GM21360 (cell line): ENCODE measurements around the gene FLRT2.

ENCODE experiments used
- ATAC-seq: cut with Tn5 transposase; IDR thresholded peaks from one replicate; pipeline ENCODE4 v1.9.1; 2021; ENCODE audit warnings: mild to moderate bottlenecking, moderate library complexity; ENCODE audit not compliant: unreplicated experiment

The FLRT2 gene

GRCh38 chr14:85587151-85587711, 57.3 kb downstream of the FLRT2 start:
- ATAC-seq = no peak

GRCh38 chr14:85590784-85591183, 60.8 kb downstream of the FLRT2 start:
- no peak for ATAC-seq

GRCh38 chr14:85594217-85594616, 64.3 kb downstream of the FLRT2 start:
- no peak for ATAC-seq

- no peak for ATAC-seq
These were observed 66.0 kb downstream of the FLRT2 start for GRCh38 chr14:85595981-85596380.

- no peak for ATAC-seq
These were observed 66.6 kb downstream of the FLRT2 start for GRCh38 chr14:85596562-85596961.

GRCh38 chr14:85597701-85598100, 67.8 kb downstream of the FLRT2 start:
- ATAC-seq = no peak

GRCh38 chr14:85599939-85600338, 70.0 kb downstream of the FLRT2 start:
- ATAC-seq = no peak

- ATAC-seq = no peak
These were observed 71.3 kb downstream of the FLRT2 start for GRCh38 chr14:85601246-85601645.

- no peak for ATAC-seq
These were observed 71.7 kb downstream of the FLRT2 start for GRCh38 chr14:85601690-85602089.

- ATAC-seq = no peak
These were observed 72.4 kb downstream of the FLRT2 start for GRCh38 chr14:85602345-85602744.

GRCh38 chr14:85604021-85604420, 74.1 kb downstream of the FLRT2 start:
- no peak for ATAC-seq

- no peak for ATAC-seq
These were observed 74.8 kb downstream of the FLRT2 start for GRCh38 chr14:85604714-85605113.

- ATAC-seq = no peak
These were observed 77.7 kb downstream of the FLRT2 start for GRCh38 chr14:85607651-85608081.

GRCh38 chr14:85613496-85613895, 83.6 kb downstream of the FLRT2 start:
- ATAC-seq = no peak

GRCh38 chr14:85616386-85616885, 86.5 kb downstream of the FLRT2 start:
- ATAC-seq = no peak

- ATAC-seq = no peak
These were observed 86.9 kb downstream of the FLRT2 start for GRCh38 chr14:85616886-85617285.

GRCh38 chr14:85617791-85618190, 87.8 kb downstream of the FLRT2 start:
- ATAC-seq = no peak

GRCh38 chr14:85618390-85618789, 88.4 kb downstream of the FLRT2 start:
- ATAC-seq = no peak

GRCh38 chr14:85618978-85619377, 89.0 kb downstream of the FLRT2 start:
- ATAC-seq = no peak

GRCh38 chr14:85619851-85620250, 89.9 kb downstream of the FLRT2 start:
- ATAC-seq = no peak

GRCh38 chr14:85620947-85621346, 91.0 kb downstream of the FLRT2 start:
- no peak for ATAC-seq

GRCh38 chr14:85622106-85622505, 92.2 kb downstream of the FLRT2 start:
- ATAC-seq = no peak

- no peak for ATAC-seq
These were observed 93.2 kb downstream of the FLRT2 start for GRCh38 chr14:85622986-85623685.
